Prostate gland (tissue), 2 donors: ENCODE results near the gene WWOX. TPM values are rescaled to one million over a fixed set of nuclear protein-coding genes. Genes with fewer than 3 reads are reported as not detected.

ENCODE experiments used
- DNase-seq: peaks from one replicate; pipeline ENCODE4 v3.0.0-alpha.2; 2019; ENCODE audit warnings: low spot score
- H3K27ac ChIP-seq, 2 donors: fragments of 200-600 bp; sonication (generic); 2 replicates each; pipeline ENCODE4 v1.5.1; 2017 to 2019
- H3K27me3 ChIP-seq: fragments of 200-600 bp; sonication (generic); replicated peaks from 2 replicates; pipeline ENCODE4 v1.5.1; 2019; ENCODE audit not compliant: insufficient read depth
- H3K36me3 ChIP-seq, 2 donors: fragments of 200-600 bp; sonication (generic); 1 replicate in 1 of 2; 2 replicates in 1 of 2; pipeline versions ENCODE4 v1.5.1 to v1.8.1; 2017 to 2019
- H3K4me1 ChIP-seq: fragments of 200-600 bp; sonication (generic); replicated peaks from 2 replicates; pipeline ENCODE4 v1.5.1; 2019
- H3K4me3 ChIP-seq, 2 donors: fragments of 200-600 bp; sonication (generic); 2 replicates each; pipeline ENCODE4 v1.5.1; 2017 to 2019
- H3K9me3 ChIP-seq: fragments of 200-600 bp; sonication (generic); 2 replicates; pipeline ENCODE4 v1.5.1; 2017
- POLR2A ChIP-seq: fragments of 450-650 bp; IDR thresholded peaks from one replicate; pipeline ENCODE4 v1.6.1; 2016; ENCODE audit warnings: antibody characterized with exemption, mild to moderate bottlenecking
- POLR2AphosphoS5 ChIP-seq: sonication (generic); formaldehyde crosslinking; IDR thresholded peaks from one replicate; pipeline ENCODE4 v1.6.1; 2017; ENCODE audit warnings: antibody characterized with exemption
- WGBS: methylation state at CpG from one replicate; pipeline ENCODE4 v1.1.5; 2018; 5-methylcytosine and 5-hydroxymethylcytosine counted together
- intact Hi-C: fragments of 100-400 bp; cut with DNase I; formaldehyde crosslinking; loops from one replicate; pipeline ENCODE4 v1.14.2; 2022
- total RNA-seq, 2 donors: library from RNA; depleted of rRNA; stranded (reverse); fragments of >200 nt; gene quantifications; one replicate each; pipeline ENCODE4 v1.1.0, GENCODE V29; 2016
- TF ChIP-seq, protein P1 (sequence below), 4 experiments: fragments of 200-600 bp in 2 of 4; fragments of 450-650 bp in 2 of 4; sonication (generic) in 2 of 4; IDR thresholded peaks; 1 replicate in 3 of 4; 2 replicates in 1 of 4; pipeline ENCODE4 v1.5.1; 2016 to 2019; ENCODE audit warnings: antibody characterized with exemption in 4 of 4, mild to moderate bottlenecking in 2 of 4, moderate library complexity in 2 of 4

Gene WWOX
- total RNA-seq, 2 donors from 2014 or later: 93.2 to 99.4 TPM

DNA sequence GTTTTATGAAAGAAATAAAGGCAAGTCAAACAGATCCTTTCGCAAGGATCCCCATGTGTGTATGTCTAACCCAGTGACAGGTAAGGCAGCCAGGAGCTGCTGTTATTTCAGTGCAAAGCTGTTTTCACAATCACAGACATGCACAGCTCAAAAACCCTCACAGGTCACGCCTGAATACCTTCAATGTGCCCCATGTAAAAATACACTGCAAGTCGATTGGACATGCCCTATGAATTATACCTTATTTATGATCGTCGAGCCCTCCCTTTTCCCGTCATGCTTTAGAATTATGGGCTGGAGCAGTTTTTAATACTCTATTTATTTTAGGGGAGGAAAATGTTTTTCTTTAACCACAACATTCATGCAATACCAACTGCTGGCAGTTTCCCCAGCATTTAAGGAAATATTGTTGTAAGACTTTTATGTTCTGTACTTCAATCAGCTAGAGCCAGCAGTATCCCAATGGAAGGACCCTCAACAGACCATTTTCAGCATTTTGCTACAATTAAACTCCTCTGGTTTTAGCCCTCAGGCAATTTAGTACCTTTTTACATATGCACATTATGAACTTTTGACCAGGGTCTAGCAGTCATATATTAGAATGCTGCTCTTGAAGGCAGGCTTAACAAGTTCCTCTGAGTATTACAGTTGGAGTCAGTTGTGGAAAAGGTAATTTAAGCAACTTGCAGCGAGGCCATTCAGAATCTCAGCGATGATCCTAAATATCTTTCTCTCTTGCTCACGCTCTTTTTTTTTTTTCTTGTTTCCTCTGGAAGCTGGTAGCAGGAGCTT lies 362.2 kb downstream of the WWOX start:
- H3K9me3 ChIP-seq: no peaks in the 10 kb centered on the region
- H3K27me3 ChIP-seq: no peaks in the 10 kb centered on the region
- H3K27ac ChIP-seq: no peak overlapping the region
- H3K4me1 ChIP-seq: no peaks in the 10 kb centered on the region
- TF ChIP-seq, protein P1, sequence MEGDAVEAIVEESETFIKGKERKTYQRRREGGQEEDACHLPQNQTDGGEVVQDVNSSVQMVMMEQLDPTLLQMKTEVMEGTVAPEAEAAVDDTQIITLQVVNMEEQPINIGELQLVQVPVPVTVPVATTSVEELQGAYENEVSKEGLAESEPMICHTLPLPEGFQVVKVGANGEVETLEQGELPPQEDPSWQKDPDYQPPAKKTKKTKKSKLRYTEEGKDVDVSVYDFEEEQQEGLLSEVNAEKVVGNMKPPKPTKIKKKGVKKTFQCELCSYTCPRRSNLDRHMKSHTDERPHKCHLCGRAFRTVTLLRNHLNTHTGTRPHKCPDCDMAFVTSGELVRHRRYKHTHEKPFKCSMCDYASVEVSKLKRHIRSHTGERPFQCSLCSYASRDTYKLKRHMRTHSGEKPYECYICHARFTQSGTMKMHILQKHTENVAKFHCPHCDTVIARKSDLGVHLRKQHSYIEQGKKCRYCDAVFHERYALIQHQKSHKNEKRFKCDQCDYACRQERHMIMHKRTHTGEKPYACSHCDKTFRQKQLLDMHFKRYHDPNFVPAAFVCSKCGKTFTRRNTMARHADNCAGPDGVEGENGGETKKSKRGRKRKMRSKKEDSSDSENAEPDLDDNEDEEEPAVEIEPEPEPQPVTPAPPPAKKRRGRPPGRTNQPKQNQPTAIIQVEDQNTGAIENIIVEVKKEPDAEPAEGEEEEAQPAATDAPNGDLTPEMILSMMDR (IDR thresholded peaks at IDR 0.05): no peak
- TF ChIP-seq POLR2AphosphoS5: peak; percentile 86
- DNase-seq: peak; percentile 76
- no peaks in the 10 kb centered on the region for H3K36me3 ChIP-seq
- intact Hi-C loops: no loop called here
- H3K4me3 ChIP-seq: no peak overlapping the region
- WGBS: 50% methylated on average over 9 of the region's 9 CpGs

DNA sequence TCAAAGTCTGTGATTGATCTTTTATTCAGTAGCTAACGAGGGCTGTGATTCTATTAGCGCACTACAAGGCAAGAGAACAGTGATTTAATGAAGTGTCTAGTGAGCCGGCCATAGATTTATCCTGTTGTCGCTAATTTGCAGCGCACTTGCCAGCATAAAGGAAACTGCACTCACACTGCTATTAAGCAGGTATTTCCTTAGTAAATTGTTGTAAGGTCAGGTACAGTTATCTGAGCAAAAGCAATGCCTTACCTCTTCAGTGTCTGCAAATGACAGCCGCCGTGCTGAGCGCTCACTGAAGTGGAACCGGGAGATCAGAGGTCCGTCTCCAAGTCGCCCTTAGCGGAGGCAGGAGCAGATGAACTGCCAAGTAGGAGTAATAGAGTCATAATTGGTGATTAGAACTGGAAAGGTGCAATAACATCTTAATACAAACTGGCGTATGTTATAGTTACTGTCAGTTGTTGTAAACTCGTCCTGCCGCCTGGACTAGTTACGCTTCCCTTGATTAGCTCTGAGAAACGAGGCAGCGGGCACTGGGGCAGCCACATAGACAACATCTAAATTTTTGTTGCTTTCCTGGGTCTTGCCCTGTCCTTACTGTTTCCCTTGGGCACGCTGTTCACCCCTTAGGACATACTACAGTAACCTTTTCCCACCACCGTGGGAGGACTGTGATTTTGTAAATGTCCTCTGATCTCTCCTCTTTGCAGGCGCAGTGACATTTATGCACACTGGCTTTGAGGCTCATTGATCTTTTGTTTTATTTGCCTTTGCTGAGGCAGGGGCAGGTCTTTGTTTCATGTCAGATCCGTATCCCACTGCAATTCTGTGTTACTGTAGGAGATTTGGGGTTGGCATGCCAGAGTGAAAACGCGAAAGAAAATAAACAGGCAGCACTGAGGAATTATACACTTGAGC lies 363.1 kb downstream of the WWOX start:
- intact Hi-C loops: no loop called here
- Histone ChIP-seq H3K4me3 (no peak overlapping the region), H3K27ac (no peak overlapping the region), H3K4me1 (no peaks in the 10 kb centered on the region), H3K36me3 (no peaks in the 10 kb centered on the region), H3K27me3 (no peaks in the 10 kb centered on the region), H3K9me3 (no peaks in the 10 kb centered on the region)
- no peak for DNase-seq
- TF ChIP-seq, protein P1 (IDR thresholded peaks at IDR 0.05): no peak
- TF ChIP-seq POLR2AphosphoS5: no peak
- no peak for TF ChIP-seq POLR2A
- WGBS: 61% methylated on average over 24 of the region's 24 CpGs

DNA sequence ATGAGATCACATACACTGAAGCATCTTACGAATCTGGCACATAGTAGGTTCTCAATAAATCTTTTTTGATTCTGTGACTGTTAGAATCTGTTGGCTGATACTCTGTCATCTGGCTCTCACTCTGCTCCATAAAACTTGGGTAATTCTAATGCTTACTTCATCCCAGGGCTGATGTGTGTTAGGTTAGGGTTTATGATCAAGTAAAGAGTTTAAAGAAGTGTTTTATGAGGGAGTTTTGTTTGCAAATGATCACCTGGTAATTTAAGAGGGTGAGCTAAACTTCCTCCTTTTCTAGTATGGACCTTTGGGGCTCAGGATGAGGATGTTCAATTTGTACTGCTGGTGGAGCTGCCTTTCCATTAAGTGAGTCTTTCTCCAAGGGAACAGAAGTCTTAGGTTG lies 364.1 kb downstream of the WWOX start:
- no peak overlapping the region for H3K4me3 ChIP-seq
- no peaks in the 10 kb centered on the region for H3K27me3 ChIP-seq
- WGBS: 52% methylated on average over 1 of the region's 1 CpG
- no peaks in the 10 kb centered on the region for H3K36me3 ChIP-seq
- H3K4me1 ChIP-seq: no peaks in the 10 kb centered on the region
- DNase-seq: no peak
- TF ChIP-seq POLR2AphosphoS5 (peak; percentile 15), POLR2A (no peak)
- no peak overlapping the region for H3K27ac ChIP-seq
- no peaks in the 10 kb centered on the region for H3K9me3 ChIP-seq
- intact Hi-C loops: no loop called here

DNA sequence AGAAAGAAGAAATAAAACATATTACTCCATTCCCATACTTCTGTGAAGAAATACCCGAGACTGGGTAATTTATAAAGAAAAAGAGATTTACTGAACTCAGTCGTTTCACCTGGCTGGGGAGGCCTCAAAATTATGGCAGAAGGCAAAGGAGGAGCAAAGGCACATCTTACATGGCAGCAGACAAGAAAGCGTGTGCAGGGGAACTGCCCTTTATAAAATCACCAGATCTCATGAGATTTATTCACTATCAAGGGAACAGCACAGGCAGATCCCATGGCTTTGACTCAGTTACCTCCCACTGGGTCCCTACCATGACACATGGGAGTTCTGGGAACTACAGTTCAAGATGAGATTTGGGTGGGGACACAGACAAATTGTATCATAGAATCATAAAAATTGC lies 365.4 kb downstream of the WWOX start:
- no peaks in the 10 kb centered on the region for H3K9me3 ChIP-seq
- H3K27ac ChIP-seq: no peak overlapping the region
- no peak for DNase-seq
- H3K4me3 ChIP-seq: no peak overlapping the region
- H3K27me3 ChIP-seq: no peaks in the 10 kb centered on the region
- no peaks in the 10 kb centered on the region for H3K4me1 ChIP-seq
- no peaks in the 10 kb centered on the region for H3K36me3 ChIP-seq
- 92% methylated on average over 3 of the region's 3 CpGs for WGBS
- TF ChIP-seq POLR2A (no peak), POLR2AphosphoS5 (no peak)
- TF ChIP-seq, protein P1 (IDR thresholded peaks at IDR 0.05): no peak
- intact Hi-C loops: no loop called here

DNA sequence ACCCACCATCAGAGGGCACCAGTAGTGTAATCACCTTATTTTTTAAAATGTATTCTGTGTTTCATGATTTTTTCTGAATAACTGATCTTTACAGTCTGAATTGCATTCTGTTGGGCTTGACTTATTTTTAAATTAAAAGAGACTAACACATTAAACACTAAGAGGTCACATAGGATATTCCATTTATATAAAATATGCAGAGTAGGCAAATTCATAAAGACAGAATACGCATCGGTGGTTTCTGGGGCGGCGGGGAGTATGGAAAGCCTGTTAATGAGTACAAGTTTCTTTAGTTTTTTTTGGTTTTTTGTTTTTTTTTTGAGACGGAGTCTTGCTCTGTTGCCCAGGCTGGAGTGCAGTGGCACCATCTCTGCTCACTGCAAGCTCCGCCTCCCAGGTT lies 366.3 kb downstream of the WWOX start:
- Histone ChIP-seq H3K36me3 (no peaks in the 10 kb centered on the region), H3K9me3 (no peaks in the 10 kb centered on the region), H3K27ac (no peak overlapping the region), H3K4me3 (no peak overlapping the region), H3K27me3 (no peaks in the 10 kb centered on the region), H3K4me1 (no peaks in the 10 kb centered on the region)
- TF ChIP-seq, protein P1 (IDR thresholded peaks at IDR 0.05): no peak
- TF ChIP-seq POLR2AphosphoS5: no peak
- TF ChIP-seq POLR2A: no peak
- intact Hi-C loops: no loop called here
- WGBS: 95% methylated on average over 6 of the region's 6 CpGs
- DNase-seq: no peak
